Measurements from ENCODE around the gene COL26A1.

- TF ChIP-seq CTCF (IDR thresholded peaks at IDR 0.05), result no peak
- TF ChIP-seq ZFX (IDR thresholded peaks at IDR 0.05; ENCODE audit: borderline replicate concordance), result no peak
These were observed 234.2 kb downstream of the COL26A1 start for GRCh38 chr7:101596898-101597297.
